GM19025 (cell line): ENCODE results near the gene ADAMTS3.
A peak's percentile ranks its signal among the peaks of the same experiment; 100 is the strongest.

Experiments used
- ATAC-seq: cut with Tn5 transposase; IDR thresholded peaks from one replicate; pipeline ENCODE4 v1.9.1; 2021; ENCODE audit warnings: mild to moderate bottlenecking, low read depth, moderate library complexity; ENCODE audit not compliant: unreplicated experiment

The ADAMTS3 gene

DNA sequence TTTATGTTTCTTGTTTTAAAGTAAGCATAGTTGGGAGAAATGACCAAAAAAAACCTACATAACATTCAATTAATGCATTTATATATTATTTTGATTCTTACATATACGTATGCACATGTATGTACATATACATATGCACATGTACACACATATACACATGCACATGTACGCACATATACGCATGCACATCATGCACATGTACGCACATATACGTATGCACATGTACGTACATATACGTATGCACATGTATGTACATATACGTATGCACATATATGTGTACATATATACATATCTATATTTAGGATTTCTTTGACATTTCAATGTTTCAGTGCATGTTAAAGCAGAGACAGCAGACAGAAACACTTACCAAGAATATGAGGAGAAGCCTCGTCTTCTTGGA, 263.4 kb downstream of the ADAMTS3 start:
- ATAC-seq: no peak

DNA sequence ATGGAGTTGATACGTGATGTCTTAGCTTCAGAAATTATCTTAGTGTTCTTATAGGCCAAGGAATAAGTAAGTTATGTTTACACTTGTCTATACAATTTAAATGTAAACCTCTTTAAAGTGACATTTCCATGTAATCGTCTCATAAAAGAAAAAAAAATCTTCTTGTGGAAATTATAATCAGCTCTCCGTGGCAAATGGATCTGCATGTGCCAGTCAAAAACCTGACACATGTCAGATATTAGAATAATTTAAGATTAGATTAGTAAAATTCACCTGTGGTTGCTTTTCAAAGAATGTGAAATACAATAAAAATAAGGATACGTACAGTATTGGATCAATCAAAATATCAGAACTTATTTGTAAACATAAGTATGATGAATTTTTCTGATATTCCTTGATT, 263.9 kb downstream of the ADAMTS3 start:
- ATAC-seq: no peak

DNA sequence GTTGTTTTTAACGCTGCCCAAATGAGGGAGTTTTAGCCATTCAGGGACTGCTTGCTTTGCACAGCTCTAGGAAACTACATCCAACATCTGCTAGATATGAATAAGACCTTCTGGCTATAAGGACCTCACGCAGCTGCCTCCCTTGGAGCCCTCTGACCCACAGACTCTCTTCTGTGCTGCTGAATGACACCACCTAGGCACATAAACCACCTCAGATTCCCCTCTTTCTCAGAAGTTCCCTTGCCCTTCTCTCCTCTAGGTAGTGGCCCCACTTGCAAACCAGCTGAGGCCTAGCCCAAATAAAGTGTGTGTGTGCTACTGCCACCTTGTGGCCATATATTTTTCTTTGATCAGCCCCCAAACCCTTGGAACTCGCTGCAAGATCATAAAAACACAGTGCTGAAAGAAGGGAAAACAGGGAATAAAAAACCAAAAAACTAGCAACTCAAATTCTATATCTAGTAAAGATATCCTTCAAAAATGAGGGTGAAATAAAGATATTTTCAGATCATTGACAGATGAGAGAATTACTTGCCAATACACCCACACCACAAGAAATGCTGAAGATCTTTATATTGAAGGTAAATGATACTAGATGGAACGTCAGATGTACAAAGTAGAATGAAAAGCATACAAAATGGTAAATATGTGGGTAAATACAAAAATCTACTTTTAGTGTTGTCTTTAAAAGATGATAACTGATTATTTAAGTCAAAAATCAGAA, 265.9 kb downstream of the ADAMTS3 start:
- ATAC-seq: peak; percentile 87

DNA sequence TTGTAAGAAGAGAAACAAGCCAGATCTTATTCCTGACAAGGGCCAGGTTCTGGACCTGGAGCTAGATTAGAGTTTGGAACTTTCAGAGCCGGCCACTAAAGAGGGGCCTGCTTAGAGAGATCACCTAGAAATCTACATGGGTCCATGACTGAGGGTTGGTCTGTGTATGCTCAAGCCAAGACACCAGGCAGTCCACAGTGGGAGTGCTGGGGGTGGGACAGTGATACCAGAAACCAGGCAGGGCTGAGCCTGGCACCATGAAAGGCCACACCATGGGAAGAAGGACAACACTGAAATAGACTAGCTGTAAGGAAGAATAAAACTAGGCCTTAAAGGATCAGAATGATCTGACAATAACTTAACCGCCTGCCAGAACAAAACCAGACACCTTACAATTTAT, 267.3 kb downstream of the ADAMTS3 start:
- no peak for ATAC-seq

DNA sequence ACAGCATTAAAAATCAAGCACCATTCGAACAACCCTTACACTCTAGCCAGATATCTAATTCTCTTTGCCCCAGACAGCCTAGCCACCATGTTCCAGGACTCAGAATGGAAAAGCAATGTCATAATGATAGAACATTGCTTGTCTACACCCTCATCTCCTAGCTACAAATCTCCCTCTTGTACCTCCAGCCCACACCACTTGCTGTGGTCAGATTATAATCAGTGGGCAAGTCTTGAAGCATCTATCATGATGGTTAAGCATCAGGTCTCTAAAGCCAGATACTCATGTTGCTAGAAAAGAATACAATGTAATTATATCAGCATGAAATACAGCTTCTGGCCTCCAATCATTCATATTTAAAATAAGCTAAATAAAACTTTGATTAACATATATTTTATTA, 268.9 kb downstream of the ADAMTS3 start:
- ATAC-seq: no peak

DNA sequence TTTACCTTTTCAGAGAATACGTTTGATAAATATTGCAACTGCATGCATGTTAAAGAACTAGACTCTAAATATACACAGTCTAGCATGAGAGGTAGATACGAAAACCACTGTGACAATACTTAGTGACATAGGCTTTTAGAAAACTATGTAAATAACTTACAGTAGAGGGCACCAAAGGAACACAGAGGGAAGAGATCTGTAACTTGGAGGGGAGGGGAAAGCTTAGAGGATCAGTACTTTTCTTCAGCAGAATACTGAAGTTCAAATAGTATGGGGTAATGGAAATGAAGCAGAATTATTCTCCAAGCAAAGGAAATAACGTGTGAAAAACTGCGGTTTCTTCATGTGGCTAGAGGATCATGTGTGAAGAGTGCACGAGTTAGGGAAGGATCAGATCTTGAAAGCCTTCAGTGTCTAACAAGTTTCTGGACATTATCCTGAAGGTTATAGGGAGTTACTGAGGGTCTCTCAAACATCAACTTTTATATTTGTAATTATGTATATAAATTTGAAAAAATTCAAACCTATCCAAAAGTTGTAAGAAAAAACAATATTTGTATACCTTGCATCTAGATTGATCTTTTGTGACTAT, 273.0 kb downstream of the ADAMTS3 start:
- peak; percentile 60 for ATAC-seq

DNA sequence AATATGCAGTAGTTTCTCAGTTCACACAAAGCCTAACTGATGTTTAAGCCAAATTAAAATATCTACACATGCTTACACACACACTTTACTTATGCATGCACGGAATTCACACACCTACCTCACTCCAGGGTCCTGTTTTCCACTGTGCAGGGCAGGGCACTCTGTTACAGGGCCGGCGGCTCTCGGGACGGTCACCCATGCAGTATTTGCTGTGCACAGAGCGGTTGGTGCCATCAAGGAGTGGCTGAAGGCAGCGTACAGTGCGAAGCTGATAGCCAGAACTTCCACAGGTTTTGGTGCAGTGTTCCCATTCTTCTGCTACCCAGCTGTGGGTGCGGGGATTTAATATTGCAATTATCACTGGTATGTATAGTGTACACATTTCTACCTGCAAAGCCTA, 278.3 kb downstream of the ADAMTS3 start:
- ATAC-seq: no peak

DNA sequence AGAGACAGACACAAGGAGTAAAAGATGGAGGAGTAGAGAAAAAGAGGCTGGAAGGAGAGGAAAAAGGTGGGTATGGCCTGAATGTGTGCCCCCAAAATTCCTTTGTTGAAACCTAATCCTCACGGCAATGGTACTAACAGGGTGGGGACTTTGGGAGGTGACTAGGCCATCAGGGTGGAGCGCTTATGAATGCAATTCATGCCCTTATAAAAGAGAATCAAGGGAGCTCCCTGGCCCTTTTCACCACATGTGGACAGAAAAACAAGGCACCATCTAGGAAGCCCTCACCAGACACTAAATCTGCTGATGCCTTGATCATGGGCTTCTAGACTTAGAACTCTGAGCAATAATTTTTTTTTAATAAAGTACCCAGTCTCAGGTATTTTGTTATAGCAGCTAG, 282.1 kb downstream of the ADAMTS3 start:
- ATAC-seq: no peak

DNA sequence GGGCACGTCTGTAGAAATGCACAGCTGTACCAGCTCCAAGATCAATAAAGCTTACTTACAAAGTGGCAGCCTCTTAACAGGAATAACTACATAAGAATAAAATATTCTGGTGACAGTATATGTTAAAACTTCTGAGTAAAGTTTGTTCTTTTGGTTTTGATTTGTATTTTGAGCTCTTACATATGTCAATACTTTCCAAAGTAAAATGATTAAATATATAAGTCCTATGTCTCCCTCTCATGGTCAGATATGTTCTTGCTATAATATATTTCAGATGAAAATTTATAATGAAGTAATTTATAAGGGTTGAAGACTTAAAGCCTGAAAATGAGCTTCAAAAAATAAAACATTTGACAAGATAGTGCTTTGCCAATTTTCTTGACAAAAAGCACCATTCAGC, 282.8 kb downstream of the ADAMTS3 start:
- ATAC-seq: no peak

DNA sequence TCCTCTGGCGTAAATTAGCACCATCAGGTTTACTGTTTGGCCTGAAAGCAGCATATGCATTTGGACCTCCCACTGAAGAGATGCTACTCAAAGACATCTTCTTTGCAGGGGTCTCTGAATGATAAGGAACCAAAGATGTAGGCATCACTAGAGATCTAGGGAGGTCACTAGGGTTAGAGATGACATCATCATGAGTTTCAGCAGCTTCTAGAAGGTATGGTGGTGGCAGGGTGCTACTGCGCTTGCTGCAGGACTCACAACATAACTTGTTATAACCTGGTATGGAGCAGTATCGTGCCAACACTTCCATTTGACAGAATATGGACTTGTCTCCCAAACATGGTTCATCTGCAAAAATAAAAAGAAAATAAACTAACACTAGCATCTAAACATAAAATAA, 285.7 kb downstream of the ADAMTS3 start:
- ATAC-seq: no peak

DNA sequence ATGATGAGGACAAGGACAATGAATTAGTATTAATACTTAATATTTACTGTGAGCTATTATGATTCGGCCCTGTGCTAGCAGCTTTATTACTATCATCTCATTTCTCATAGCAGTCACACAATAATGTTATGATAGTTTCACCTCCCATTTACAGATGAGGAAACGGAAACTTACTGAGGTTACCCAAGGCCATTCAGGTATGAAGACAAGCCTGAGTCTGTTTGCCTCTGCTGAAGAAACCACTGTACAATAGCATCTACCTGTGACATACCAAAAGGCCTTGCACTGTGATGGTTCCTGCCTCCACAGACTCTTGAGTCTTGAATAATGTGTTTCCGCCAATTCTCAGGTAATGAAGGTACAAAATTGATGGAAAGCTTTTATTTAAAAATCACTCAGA, 288.8 kb downstream of the ADAMTS3 start:
- ATAC-seq: no peak

DNA sequence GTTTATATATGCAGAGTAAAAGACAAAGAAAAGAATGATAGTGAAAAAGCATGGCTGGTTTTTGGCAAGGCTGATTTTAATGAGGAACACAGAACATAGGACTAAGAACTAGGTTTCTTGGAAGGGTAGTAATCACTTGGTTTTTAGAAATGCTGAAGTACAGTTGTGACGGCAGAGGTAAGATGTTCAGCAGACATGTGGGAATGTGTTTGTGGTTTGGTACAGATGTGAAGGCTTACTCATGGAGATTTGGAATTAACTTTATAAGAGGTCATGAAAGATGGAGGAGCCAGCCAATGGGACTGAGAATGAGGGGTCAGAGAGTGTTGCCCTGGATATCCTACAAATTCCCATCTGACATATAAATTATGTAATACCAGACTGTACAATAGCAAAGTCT, 293.6 kb downstream of the ADAMTS3 start:
- ATAC-seq: no peak

DNA sequence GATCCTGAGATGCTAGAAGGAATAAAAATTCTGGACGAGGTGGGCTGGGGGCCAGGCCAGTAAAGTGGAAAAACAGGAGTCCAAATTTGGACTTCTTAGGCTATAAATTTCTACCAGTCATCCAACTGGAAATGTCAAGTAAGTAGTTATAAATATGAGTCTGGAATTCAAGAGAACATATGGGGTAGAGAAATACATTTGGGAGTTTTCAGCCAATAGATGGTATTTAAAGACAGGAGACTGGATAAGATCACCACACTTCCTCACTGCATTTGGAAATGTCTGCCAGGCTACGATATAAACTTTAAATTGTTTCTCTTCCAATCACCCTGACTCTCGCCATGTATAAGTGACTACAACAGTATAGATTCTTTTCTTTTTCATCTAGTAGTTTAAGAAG, 294.8 kb downstream of the ADAMTS3 start:
- no peak for ATAC-seq

DNA sequence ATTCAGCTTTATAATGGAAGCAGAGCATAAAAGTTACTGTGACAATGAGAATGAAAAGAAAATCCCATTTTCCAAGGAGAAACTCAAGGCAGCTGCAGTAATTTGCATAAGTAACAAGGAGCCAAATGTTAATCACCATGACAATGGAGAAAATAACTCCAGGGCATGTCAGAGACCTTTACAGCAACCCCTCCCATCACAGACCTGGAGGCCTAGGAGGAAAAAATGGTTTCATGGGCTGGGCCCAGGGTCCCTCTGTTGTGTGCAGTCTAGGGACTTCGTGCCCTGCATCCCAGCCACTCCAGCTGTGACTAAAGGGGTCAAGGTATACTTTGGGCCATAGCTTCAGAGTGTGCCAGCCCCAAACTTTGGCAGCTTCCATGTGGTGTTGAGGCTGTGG, 313.8 kb downstream of the ADAMTS3 start:
- ATAC-seq: no peak

DNA sequence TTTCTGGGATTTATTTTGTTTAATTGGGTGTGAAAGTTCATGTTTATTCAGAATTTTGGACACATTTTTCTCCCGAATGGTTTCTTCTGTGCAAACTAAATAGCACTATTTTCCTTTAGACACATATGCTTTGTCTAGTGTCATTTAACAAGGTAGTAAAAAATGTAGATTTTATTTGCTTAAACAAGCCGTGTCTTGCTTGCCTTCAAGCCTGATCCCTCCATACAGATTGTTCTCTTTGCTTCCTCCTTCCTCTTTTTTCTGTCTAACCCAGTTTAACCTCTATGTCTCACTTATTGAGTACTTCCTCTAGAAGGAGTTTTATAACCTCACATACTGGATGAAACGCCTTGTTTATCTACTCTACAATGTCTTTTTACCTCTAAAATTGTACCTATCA, 325.4 kb downstream of the ADAMTS3 start:
- ATAC-seq: no peak

DNA sequence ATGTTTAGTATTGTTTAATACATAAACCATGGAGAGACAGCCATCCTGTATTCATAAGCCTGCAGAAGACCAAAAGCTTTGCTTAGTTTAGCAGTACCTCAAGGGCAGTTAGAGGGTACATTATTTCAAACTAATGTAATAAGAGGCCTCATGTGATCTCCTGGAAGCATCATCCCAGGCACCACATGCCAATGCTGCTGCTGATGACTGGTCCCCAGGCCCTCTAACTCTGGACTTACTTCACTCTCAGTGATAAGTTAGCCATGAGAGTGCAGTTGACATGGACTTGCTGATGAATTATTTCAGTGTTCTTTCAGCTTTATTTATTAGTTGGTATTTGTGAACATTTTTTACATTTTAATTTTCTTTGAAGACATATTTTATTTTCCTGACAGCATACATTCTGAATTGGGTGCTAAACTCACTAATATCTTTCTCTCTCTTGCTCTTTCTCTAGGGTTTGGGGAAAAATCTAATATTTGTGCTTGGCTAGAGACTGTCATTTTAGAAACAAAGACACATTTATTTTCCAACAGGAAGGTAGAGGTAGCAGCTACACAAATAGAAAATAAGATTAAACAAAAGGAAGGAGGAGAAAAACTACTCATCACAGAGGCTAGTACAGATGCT, 329.4 kb downstream of the ADAMTS3 start:
- no peak for ATAC-seq
